ENCODE measurements around the gene TBCK. TPM values are rescaled to one million over a fixed set of nuclear protein-coding genes. Genes with fewer than 3 reads are reported as not detected.

The TBCK gene
- total RNA-seq, 1 experiment from 2014 or later = 28.6 TPM

DNA sequence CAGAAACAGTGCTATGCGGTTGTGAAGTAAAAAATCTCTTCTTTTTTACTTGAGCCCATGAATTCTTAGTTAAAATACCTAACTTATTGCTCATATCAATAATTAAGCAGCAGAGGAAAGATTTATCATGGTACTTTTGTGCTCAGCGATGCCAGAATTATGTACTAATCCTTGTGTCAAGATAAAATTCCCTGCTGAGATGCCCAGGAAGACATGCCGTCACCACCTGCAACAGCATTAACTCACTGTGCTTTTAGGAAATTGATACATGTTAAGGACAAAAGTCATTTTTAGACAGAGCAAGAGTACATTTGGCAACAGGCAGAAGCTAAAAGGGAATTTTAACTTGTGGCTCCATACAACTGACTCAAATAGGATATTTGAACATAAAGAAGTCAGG lies 281.8 kb downstream of the TBCK start:
- POLR2A ChIA-PET = no interaction called here
- TF ChIP-seq ESRRA (CRISPR knock-in tag; IDR thresholded peaks at IDR 0.05; ENCODE audit: borderline replicate concordance) = no peak
- TF ChIP-seq, protein P1, sequence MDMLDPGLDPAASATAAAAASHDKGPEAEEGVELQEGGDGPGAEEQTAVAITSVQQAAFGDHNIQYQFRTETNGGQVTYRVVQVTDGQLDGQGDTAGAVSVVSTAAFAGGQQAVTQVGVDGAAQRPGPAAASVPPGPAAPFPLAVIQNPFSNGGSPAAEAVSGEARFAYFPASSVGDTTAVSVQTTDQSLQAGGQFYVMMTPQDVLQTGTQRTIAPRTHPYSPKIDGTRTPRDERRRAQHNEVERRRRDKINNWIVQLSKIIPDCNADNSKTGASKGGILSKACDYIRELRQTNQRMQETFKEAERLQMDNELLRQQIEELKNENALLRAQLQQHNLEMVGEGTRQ (CRISPR knock-in tag; IDR thresholded peaks at IDR 0.05) = no peak
- TF ChIP-seq, protein P2, sequence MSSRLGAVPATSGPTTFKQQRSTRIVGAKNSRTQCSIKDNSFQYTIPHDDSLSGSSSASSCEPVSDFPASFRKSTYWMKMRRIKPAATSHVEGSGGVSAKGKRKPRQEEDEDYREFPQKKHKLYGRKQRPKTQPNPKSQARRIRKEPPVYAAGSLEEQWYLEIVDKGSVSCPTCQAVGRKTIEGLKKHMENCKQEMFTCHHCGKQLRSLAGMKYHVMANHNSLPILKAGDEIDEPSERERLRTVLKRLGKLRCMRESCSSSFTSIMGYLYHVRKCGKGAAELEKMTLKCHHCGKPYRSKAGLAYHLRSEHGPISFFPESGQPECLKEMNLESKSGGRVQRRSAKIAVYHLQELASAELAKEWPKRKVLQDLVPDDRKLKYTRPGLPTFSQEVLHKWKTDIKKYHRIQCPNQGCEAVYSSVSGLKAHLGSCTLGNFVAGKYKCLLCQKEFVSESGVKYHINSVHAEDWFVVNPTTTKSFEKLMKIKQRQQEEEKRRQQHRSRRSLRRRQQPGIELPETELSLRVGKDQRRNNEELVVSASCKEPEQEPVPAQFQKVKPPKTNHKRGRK (CRISPR knock-in tag; IDR thresholded peaks at IDR 0.05; ENCODE audit: borderline replicate concordance) = no peak
- no peak for TF ChIP-seq ZNF317 (CRISPR knock-in tag; IDR thresholded peaks at IDR 0.05; ENCODE audit: borderline replicate concordance, low read depth)
- H3K36me3 Mint-ChIP-seq = peaks cover 29% of the 10 kb centered on the region
- H3K27ac Mint-ChIP-seq = no peak overlapping the region; the same call in 1 of the 2 replicates
- no peak for ATAC-seq
- H3K9me3 Mint-ChIP-seq = peaks cover 39% of the 10 kb centered on the region
- no peak overlapping the region for H3K4me3 Mint-ChIP-seq
- CTCF ChIA-PET = no interaction called here
- H3K27me3 Mint-ChIP-seq (ENCODE audit: low read depth) = no peaks in the 10 kb centered on the region
- no peak for DNase-seq (ENCODE audit: low spot score)
- peaks cover 28% of the 10 kb centered on the region for H3K4me1 Mint-ChIP-seq

GRCh38 chr4:106033469-106033868 lies 282.5 kb downstream of the TBCK start:
- H3K27ac Mint-ChIP-seq = no peak overlapping the region
- H3K9me3 Mint-ChIP-seq = peaks cover 46% of the 10 kb centered on the region
- H3K4me3 Mint-ChIP-seq = no peak overlapping the region
- peaks cover 36% of the 10 kb centered on the region for H3K36me3 Mint-ChIP-seq
- ChIA-PET CTCF (no interaction called here), POLR2A (no interaction called here)
- ATAC-seq = no peak
- peaks cover 28% of the 10 kb centered on the region for H3K4me1 Mint-ChIP-seq
- TF ChIP-seq, protein P3, sequence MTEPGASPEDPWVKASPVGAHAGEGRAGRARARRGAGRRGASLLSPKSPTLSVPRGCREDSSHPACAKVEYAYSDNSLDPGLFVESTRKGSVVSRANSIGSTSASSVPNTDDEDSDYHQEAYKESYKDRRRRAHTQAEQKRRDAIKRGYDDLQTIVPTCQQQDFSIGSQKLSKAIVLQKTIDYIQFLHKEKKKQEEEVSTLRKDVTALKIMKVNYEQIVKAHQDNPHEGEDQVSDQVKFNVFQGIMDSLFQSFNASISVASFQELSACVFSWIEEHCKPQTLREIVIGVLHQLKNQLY (CRISPR knock-in tag; IDR thresholded peaks at IDR 0.05) = no peak
- TF ChIP-seq NFATC4 (CRISPR knock-in tag; IDR thresholded peaks at IDR 0.05) (no peak), ZNF232 (CRISPR knock-in tag; IDR thresholded peaks at IDR 0.05) (no peak), ZNF416 (CRISPR knock-in tag; IDR thresholded peaks at IDR 0.05) (no peak), GRHL2 (CRISPR knock-in tag; IDR thresholded peaks at IDR 0.05; ENCODE audit: insufficient replicate concordance, severe bottlenecking) (no peak), JUN (CRISPR knock-in tag; IDR thresholded peaks at IDR 0.05) (no peak), CBFB (CRISPR knock-in tag; IDR thresholded peaks at IDR 0.05; ENCODE audit: low read depth) (no peak), SMAD3 (CRISPR knock-in tag; IDR thresholded peaks at IDR 0.05; ENCODE audit: borderline replicate concordance) (no peak), TP53 (CRISPR knock-in tag; IDR thresholded peaks at IDR 0.05) (no peak), ZNF263 (CRISPR knock-in tag; IDR thresholded peaks at IDR 0.05; ENCODE audit: low read depth) (no peak), AR (CRISPR knock-in tag; IDR thresholded peaks at IDR 0.05) (no peak)
- TF ChIP-seq, protein P4, sequence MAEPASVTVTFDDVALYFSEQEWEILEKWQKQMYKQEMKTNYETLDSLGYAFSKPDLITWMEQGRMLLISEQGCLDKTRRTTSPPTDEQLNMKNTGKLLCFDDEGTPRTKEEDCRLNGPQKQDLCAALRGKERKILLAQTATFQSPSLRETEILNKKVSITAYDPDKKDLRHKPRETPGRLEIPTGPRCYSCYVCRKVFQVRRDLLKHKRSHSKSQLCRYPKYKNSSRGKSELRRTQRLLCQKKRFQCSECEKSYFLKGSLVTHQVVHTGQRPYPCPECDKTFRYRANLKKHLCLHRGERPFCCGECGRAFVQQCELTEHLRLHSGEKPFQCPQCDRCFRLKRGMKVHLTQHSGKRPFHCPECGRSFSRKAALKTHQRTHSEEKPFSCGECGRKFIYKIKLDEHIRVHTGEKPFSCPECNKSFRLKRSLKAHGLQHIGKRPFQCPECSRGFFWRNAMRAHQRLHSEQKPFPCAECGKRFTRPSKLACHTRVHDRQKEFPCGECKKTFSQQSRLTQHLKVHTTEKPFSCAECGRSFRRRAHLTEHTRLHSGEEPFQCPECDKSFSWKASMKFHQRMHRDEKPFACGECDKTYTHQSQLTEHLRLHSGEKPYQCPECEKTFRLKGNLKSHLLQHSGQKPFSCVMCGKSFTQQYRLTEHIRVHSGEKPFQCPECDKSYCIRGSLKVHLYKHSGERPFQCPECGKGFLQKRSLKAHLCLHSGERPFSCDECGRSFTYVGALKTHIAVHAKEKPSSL (CRISPR knock-in tag; conservative IDR thresholded peaks at IDR 0.05) = no peak
- TF ChIP-seq, protein P1 (CRISPR knock-in tag; IDR thresholded peaks at IDR 0.05) = no peak
- H3K27me3 Mint-ChIP-seq (ENCODE audit: low read depth) = no peaks in the 10 kb centered on the region
- no peak for DNase-seq (ENCODE audit: low spot score)

Measured in WTC11 (cell line).